ENCODE results near the gene MAGEF1.

Gene MAGEF1

DNA sequence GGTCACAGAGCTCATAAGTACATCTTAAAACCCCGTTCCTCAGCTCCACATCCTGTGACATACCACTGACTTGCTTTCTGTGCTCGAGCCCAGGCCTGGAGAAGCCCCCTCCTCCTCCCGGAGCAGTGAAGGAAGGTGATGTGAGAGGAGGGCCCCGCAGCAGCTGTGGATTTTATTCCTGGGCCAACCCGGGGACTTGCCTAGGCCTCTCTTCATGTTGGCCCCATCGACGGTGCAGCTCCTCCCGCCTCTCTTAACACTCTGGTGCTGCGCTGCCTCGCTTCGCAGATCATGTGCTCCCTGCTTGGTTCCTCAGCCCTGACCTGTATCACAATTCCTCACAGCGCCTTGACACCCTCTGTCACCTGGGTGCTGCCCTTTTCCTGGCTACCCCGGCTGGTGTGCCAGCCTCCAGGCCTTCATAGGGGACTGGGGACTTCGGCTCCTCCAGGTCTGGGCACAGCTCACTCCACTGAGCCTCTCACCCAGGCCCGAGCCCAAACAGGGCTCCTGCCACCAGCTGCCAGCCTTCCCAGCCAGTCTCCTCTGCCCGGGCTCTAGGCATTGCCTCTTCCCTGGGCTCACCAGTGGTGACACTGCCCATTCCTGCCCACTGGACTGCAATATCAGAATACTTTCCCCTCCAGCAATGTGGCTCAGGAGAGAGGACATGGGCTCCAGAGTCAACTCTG is 21.5 kb downstream of the MAGEF1 start:
- H3K23ac ChIP-seq (ENCODE audit: low read depth, low read length, poor library complexity) = no peak overlapping the region
- no peaks in the 10 kb centered on the region for H3K27me3 ChIP-seq (ENCODE audit: control insufficient read depth in 3 of 3, insufficient read depth in 3 of 3, low read depth in 1 of 3, low read length in 3 of 3)
- H3K36me3 ChIP-seq (replicated peaks in 1 of 2; ENCODE audit: control insufficient read depth in 2 of 2, insufficient read depth in 2 of 2, low read length in 2 of 2) = no peaks in the 10 kb centered on the region
- H3K79me1 ChIP-seq (ENCODE audit: low read depth, low read length) = no peaks in the 10 kb centered on the region
- H3K14ac ChIP-seq (ENCODE audit: low read length) = no peak overlapping the region
- H3K4me2 ChIP-seq (ENCODE audit: insufficient read depth, low read length, poor library complexity, severe bottlenecking) = no peak overlapping the region
- no peak for DNase-seq (ENCODE audit: low spot score)
- no peak overlapping the region for H3K4me3 ChIP-seq (ENCODE audit: low read length in 2 of 2)
- peak overlapping the region; percentile 77 for H2BK12ac ChIP-seq (ENCODE audit: low read length)
- peak overlapping the region; percentile 68 for H2BK15ac ChIP-seq (ENCODE audit: low read length)
- no peak overlapping the region for H4K8ac ChIP-seq (ENCODE audit: low read depth, low read length)
- no peak overlapping the region for H4K91ac ChIP-seq (ENCODE audit: low read depth, low read length, poor library complexity)
- H3K9ac ChIP-seq (ENCODE audit: low read depth, low read length, poor library complexity) = no peak overlapping the region
- WGBS, 2 donors (ENCODE audit: extremely low coverage in 2 of 2, insufficient read length in 2 of 2, insufficient replicate concordance in 1 of 2) = no CpG with 5 or more reads among the region's 16 CpGs
- peak overlapping the region; percentile 66 for H3K18ac ChIP-seq (ENCODE audit: low read length)
- no peak overlapping the region for H3K27ac ChIP-seq (replicated peaks; ENCODE audit: low read length)
- peak overlapping the region; percentile 22 for H2BK5ac ChIP-seq (ENCODE audit: low read length)
- H3K4me1 ChIP-seq (ENCODE audit: control insufficient read depth in 2 of 2, insufficient read depth in 1 of 2, low read depth in 1 of 2, low read length in 2 of 2) = peaks cover 28 to 31% of the 10 kb centered on the region in 2 donors
- no peaks in the 10 kb centered on the region for H3K9me3 ChIP-seq (replicated peaks in 1 of 2; ENCODE audit: control insufficient read depth in 2 of 2, insufficient read depth in 1 of 2, low read depth in 1 of 2, low read length in 2 of 2)
- peak overlapping the region; percentile 74 for H2AK5ac ChIP-seq (ENCODE audit: low read depth, low read length)
- H2BK120ac ChIP-seq (ENCODE audit: low read depth, low read length) = no peak overlapping the region
- peak overlapping the region; percentile 15 for H2AFZ ChIP-seq (ENCODE audit: low read length)
- H3K4ac ChIP-seq (ENCODE audit: low read length) = no peak overlapping the region

DNA sequence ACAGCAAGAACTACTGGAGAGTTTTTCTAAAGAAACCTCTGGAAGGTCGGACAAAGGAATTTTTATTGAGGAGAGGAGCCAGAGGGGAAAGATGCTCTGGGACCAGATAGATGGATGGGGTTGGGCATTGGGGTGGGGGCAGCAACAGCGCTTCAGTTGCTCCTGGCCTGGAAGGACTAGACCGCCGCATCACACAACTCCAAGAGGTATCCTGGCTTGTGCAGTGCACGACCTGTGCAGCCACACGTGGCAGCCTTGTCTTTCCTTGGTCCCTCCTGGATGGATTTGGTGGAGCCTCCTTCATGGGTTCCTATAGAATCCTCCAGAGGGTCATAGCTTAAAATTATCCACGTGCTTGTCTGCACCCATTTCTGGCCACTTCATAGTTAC is 23.0 kb downstream of the MAGEF1 start:
- Histone ChIP-seq H3K14ac (ENCODE audit: low read length) (no peak overlapping the region), H3K9me3 (replicated peaks in 1 of 2; ENCODE audit: control insufficient read depth in 2 of 2, insufficient read depth in 1 of 2, low read depth in 1 of 2, low read length in 2 of 2) (peaks cover 0 to 1% of the 10 kb centered on the region in 2 donors), H3K4ac (ENCODE audit: low read length) (no peak overlapping the region), H2BK15ac (ENCODE audit: low read length) (no peak overlapping the region), H4K8ac (ENCODE audit: low read depth, low read length) (no peak overlapping the region), H3K4me2 (ENCODE audit: insufficient read depth, low read length, poor library complexity, severe bottlenecking) (no peak overlapping the region), H3K4me3 (ENCODE audit: low read length in 2 of 2) (no peak overlapping the region), H2BK12ac (ENCODE audit: low read length) (no peak overlapping the region), H2BK120ac (ENCODE audit: low read depth, low read length) (no peak overlapping the region), H2BK5ac (ENCODE audit: low read length) (no peak overlapping the region), H3K36me3 (replicated peaks in 1 of 2; ENCODE audit: control insufficient read depth in 2 of 2, insufficient read depth in 2 of 2, low read length in 2 of 2) (no peaks in the 10 kb centered on the region), H3K18ac (ENCODE audit: low read length) (no peak overlapping the region), H3K27me3 (ENCODE audit: control insufficient read depth in 3 of 3, insufficient read depth in 3 of 3, low read depth in 1 of 3, low read length in 3 of 3) (no peaks in the 10 kb centered on the region), H3K79me1 (ENCODE audit: low read depth, low read length) (no peaks in the 10 kb centered on the region), H4K91ac (ENCODE audit: low read depth, low read length, poor library complexity) (no peak overlapping the region), H3K4me1 (ENCODE audit: control insufficient read depth in 2 of 2, insufficient read depth in 1 of 2, low read depth in 1 of 2, low read length in 2 of 2) (peaks cover 18 to 31% of the 10 kb centered on the region in 2 donors), H3K27ac (replicated peaks; ENCODE audit: low read length) (no peak overlapping the region), H3K9ac (ENCODE audit: low read depth, low read length, poor library complexity) (no peak overlapping the region), H3K23ac (ENCODE audit: low read depth, low read length, poor library complexity) (no peak overlapping the region), H2AK5ac (ENCODE audit: low read depth, low read length) (no peak overlapping the region), H2AFZ (ENCODE audit: low read length) (peak overlapping the region; percentile 11)
- no peak for DNase-seq (ENCODE audit: low spot score)
- WGBS, 2 donors (ENCODE audit: extremely low coverage in 2 of 2, insufficient read length in 2 of 2, insufficient replicate concordance in 1 of 2) = no CpG with 5 or more reads among the region's 7 CpGs

DNA sequence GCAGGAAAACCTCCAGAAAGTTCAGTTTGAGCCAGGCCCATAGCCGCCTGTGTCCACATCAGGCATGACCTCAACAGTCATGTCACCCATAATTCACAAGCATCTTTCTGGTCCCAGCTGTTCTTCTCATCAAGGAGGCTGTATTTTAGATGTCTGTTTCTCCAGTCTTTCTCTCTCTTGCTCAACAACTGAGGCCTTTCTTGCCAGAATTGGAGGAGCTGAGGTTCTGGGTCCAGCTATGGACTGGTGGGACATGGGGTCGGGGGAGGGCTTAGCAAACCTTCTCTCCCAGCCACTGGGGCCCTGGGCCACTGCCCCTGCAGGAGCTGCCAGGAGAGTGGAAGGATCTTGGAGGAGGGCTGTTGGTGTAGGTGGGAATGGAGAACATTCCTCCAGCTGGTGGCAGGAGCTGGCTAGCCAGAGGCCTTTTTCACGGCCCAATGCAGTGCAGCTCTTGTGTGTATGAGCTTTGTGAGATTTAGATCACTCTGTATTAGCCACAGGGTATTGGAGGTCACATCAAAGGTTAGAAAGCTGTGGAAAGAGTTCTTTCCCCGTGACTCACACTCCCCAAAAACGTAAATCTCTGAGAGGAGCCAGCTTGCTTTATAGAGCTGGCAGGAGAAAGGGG is 23.5 kb downstream of the MAGEF1 start:
- no peak overlapping the region for H3K9ac ChIP-seq (ENCODE audit: low read depth, low read length, poor library complexity)
- no peak overlapping the region for H2BK12ac ChIP-seq (ENCODE audit: low read length)
- WGBS, 2 donors (ENCODE audit: extremely low coverage in 2 of 2, insufficient read length in 2 of 2, insufficient replicate concordance in 1 of 2) = no CpG with 5 or more reads among the region's 5 CpGs
- peak overlapping the region; percentile 11 for H2AFZ ChIP-seq (ENCODE audit: low read length)
- H2BK15ac ChIP-seq (ENCODE audit: low read length) = no peak overlapping the region
- H2BK5ac ChIP-seq (ENCODE audit: low read length) = no peak overlapping the region
- no peak overlapping the region for H2AK5ac ChIP-seq (ENCODE audit: low read depth, low read length)
- no peak overlapping the region for H3K4ac ChIP-seq (ENCODE audit: low read length)
- no peaks in the 10 kb centered on the region for H3K79me1 ChIP-seq (ENCODE audit: low read depth, low read length)
- no peak overlapping the region for H3K14ac ChIP-seq (ENCODE audit: low read length)
- DNase-seq (ENCODE audit: low spot score) = no peak
- no peak overlapping the region for H4K91ac ChIP-seq (ENCODE audit: low read depth, low read length, poor library complexity)
- H2BK120ac ChIP-seq (ENCODE audit: low read depth, low read length) = no peak overlapping the region
- H4K8ac ChIP-seq (ENCODE audit: low read depth, low read length) = no peak overlapping the region
- H3K4me2 ChIP-seq (ENCODE audit: insufficient read depth, low read length, poor library complexity, severe bottlenecking) = no peak overlapping the region
- no peaks in the 10 kb centered on the region for H3K27me3 ChIP-seq (ENCODE audit: control insufficient read depth in 3 of 3, insufficient read depth in 3 of 3, low read depth in 1 of 3, low read length in 3 of 3)
- H3K23ac ChIP-seq (ENCODE audit: low read depth, low read length, poor library complexity) = no peak overlapping the region
- H3K9me3 ChIP-seq (replicated peaks in 1 of 2; ENCODE audit: control insufficient read depth in 2 of 2, insufficient read depth in 1 of 2, low read depth in 1 of 2, low read length in 2 of 2) = peaks cover 0 to 2% of the 10 kb centered on the region in 2 donors
- no peak overlapping the region for H3K18ac ChIP-seq (ENCODE audit: low read length)
- H3K4me1 ChIP-seq (ENCODE audit: control insufficient read depth in 2 of 2, insufficient read depth in 1 of 2, low read depth in 1 of 2, low read length in 2 of 2) = peaks cover 14 to 26% of the 10 kb centered on the region in 2 donors
- H3K4me3 ChIP-seq (ENCODE audit: low read length in 2 of 2) = no peak overlapping the region
- H3K36me3 ChIP-seq (replicated peaks in 1 of 2; ENCODE audit: control insufficient read depth in 2 of 2, insufficient read depth in 2 of 2, low read length in 2 of 2) = no peaks in the 10 kb centered on the region
- no peak overlapping the region for H3K27ac ChIP-seq (replicated peaks; ENCODE audit: low read length)

DNA sequence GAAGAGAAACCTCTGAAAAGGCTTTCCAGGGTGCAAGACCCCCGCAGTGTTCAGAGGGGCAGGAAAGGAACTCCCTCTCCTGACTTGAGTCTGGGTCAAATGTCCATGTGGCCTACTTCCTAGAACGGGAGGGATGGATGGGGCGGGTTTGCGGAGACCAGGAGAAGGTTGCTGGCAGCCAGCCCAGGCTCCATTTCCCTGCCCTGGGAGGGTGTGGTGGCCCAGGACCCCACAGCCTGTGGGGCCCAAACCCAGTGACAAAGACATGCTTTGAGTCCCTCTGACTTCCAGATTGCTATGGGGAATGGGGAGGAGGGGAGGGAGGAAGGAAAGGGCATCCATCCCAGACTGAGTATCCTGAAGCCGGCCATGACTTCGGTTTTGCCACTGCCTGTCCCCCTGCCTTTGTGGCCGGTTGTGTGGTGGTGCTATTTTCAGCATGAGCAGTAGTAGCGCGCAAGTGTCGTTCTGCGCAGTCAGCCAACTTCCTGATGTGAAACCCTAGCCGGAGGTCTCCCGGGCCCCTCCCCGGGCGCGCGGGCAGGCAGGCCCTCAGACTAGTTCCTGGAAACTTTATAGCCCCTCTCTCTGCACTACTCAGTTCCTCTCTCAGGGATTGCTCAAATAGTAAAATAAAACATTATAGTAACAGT is 24.4 kb downstream of the MAGEF1 start:
- H3K4me3 ChIP-seq (ENCODE audit: low read length in 2 of 2) = no peak overlapping the region
- no peak overlapping the region for H4K91ac ChIP-seq (ENCODE audit: low read depth, low read length, poor library complexity)
- H2AK5ac ChIP-seq (ENCODE audit: low read depth, low read length) = peak overlapping the region; percentile 82
- peak overlapping the region; percentile 83 for H3K18ac ChIP-seq (ENCODE audit: low read length)
- H3K79me1 ChIP-seq (ENCODE audit: low read depth, low read length) = no peaks in the 10 kb centered on the region
- no peak overlapping the region for H2BK120ac ChIP-seq (ENCODE audit: low read depth, low read length)
- no peak overlapping the region for H2BK15ac ChIP-seq (ENCODE audit: low read length)
- no peak overlapping the region for H3K14ac ChIP-seq (ENCODE audit: low read length)
- H2AFZ ChIP-seq (ENCODE audit: low read length) = no peak overlapping the region
- H2BK5ac ChIP-seq (ENCODE audit: low read length) = peak overlapping the region; percentile 44
- H3K9me3 ChIP-seq (replicated peaks in 1 of 2; ENCODE audit: control insufficient read depth in 2 of 2, insufficient read depth in 1 of 2, low read depth in 1 of 2, low read length in 2 of 2) = peaks cover 0 to 2% of the 10 kb centered on the region in 2 donors
- H3K23ac ChIP-seq (ENCODE audit: low read depth, low read length, poor library complexity) = no peak overlapping the region
- peaks cover 9 to 19% of the 10 kb centered on the region in 2 donors for H3K4me1 ChIP-seq (ENCODE audit: control insufficient read depth in 2 of 2, insufficient read depth in 1 of 2, low read depth in 1 of 2, low read length in 2 of 2)
- WGBS, 2 donors (ENCODE audit: extremely low coverage in 2 of 2, insufficient read length in 2 of 2, insufficient replicate concordance in 1 of 2) = no CpG with 5 or more reads among the region's 17 CpGs
- no peak overlapping the region for H3K4me2 ChIP-seq (ENCODE audit: insufficient read depth, low read length, poor library complexity, severe bottlenecking)
- no peaks in the 10 kb centered on the region for H3K36me3 ChIP-seq (replicated peaks in 1 of 2; ENCODE audit: control insufficient read depth in 2 of 2, insufficient read depth in 2 of 2, low read length in 2 of 2)
- H2BK12ac ChIP-seq (ENCODE audit: low read length) = no peak overlapping the region
- DNase-seq (ENCODE audit: low spot score) = no peak
- peak overlapping the region; percentile 26 for H3K9ac ChIP-seq (ENCODE audit: low read depth, low read length, poor library complexity)
- no peak overlapping the region for H4K8ac ChIP-seq (ENCODE audit: low read depth, low read length)
- H3K4ac ChIP-seq (ENCODE audit: low read length) = no peak overlapping the region
- no peaks in the 10 kb centered on the region for H3K27me3 ChIP-seq (ENCODE audit: control insufficient read depth in 3 of 3, insufficient read depth in 3 of 3, low read depth in 1 of 3, low read length in 3 of 3)
- no peak overlapping the region for H3K27ac ChIP-seq (replicated peaks; ENCODE audit: low read length)

All from neuronal stem cell (in vitro differentiated cells).